HEK293 (cell line): Measurements from ENCODE around the gene MED17.

Experiments
- GLIS2 ChIP-seq: fragments of 450-650 bp; formaldehyde crosslinking; IDR thresholded peaks from 2 replicates; pipeline ENCODE4 v1.5.1; 2016; ENCODE audit warnings: missing biosample characterization, missing genetic modification characterization
- KLF16 ChIP-seq: fragments of 450-650 bp; formaldehyde crosslinking; IDR thresholded peaks from 2 replicates; pipeline ENCODE4 v1.5.1; 2017; ENCODE audit warnings: missing biosample characterization, missing genetic modification characterization
- KLF8 ChIP-seq: fragments of 450-650 bp; formaldehyde crosslinking; IDR thresholded peaks from 2 replicates; pipeline ENCODE4 v1.5.1; 2016; ENCODE audit warnings: missing biosample characterization, missing genetic modification characterization
- OSR2 ChIP-seq: fragments of 450-650 bp; formaldehyde crosslinking; IDR thresholded peaks from 2 replicates; pipeline ENCODE4 v1.5.1; 2016; ENCODE audit warnings: missing biosample characterization, missing genetic modification characterization
- PATZ1 ChIP-seq: fragments of 450-650 bp; formaldehyde crosslinking; IDR thresholded peaks from 2 replicates; pipeline ENCODE4 v1.5.1; 2016; ENCODE audit warnings: missing biosample characterization, missing genetic modification characterization
- SETDB1 ChIP-seq: IDR thresholded peaks from one replicate; pipeline ENCODE4 v1.6.1; 2017; ENCODE audit warnings: mild to moderate bottlenecking, low read length, moderate library complexity, mixed read lengths; ENCODE audit not compliant: insufficient read length
- ZBTB11 ChIP-seq: fragments of 450-650 bp; formaldehyde crosslinking; conservative IDR thresholded peaks from 2 replicates; pipeline ENCODE4 v1.5.1; 2016; ENCODE audit warnings: low read depth, missing biosample characterization, missing genetic modification characterization
- ZBTB20 ChIP-seq: fragments of 450-650 bp; formaldehyde crosslinking; IDR thresholded peaks from 2 replicates; pipeline ENCODE4 v1.5.1; 2016; ENCODE audit warnings: missing biosample characterization, missing genetic modification characterization
- ZBTB44 ChIP-seq: fragments of 450-650 bp; IDR thresholded peaks from 2 replicates; pipeline ENCODE4 v1.5.1; 2018; ENCODE audit warnings: missing biosample characterization, mild to moderate bottlenecking, missing genetic modification characterization
- ZFP41 ChIP-seq: fragments of 450-650 bp; formaldehyde crosslinking; IDR thresholded peaks from 2 replicates; pipeline ENCODE4 v1.5.1; 2016; ENCODE audit warnings: missing biosample characterization, missing genetic modification characterization, borderline replicate concordance
- ZIC2 ChIP-seq: fragments of 450-650 bp; formaldehyde crosslinking; IDR thresholded peaks from 2 replicates; pipeline ENCODE4 v1.5.1; 2016; ENCODE audit warnings: missing biosample characterization, missing genetic modification characterization
- ZNF10 ChIP-seq: fragments of 450-650 bp; formaldehyde crosslinking; IDR thresholded peaks from 2 replicates; pipeline ENCODE4 v1.5.1; 2017; ENCODE audit warnings: missing biosample characterization, missing genetic modification characterization
- ZNF184 ChIP-seq: fragments of 450-650 bp; IDR thresholded peaks from 2 replicates; pipeline ENCODE4 v1.5.1; 2018; ENCODE audit warnings: missing biosample characterization, mild to moderate bottlenecking, missing genetic modification characterization
- ZNF248 ChIP-seq: fragments of 450-650 bp; formaldehyde crosslinking; IDR thresholded peaks from 2 replicates; pipeline ENCODE4 v1.5.1; 2017; ENCODE audit warnings: missing biosample characterization, missing genetic modification characterization
- ZNF274 ChIP-seq, 2 experiments: fragments of 200-500 bp in 1 of 2; fragments of 450-650 bp in 1 of 2; sonication (Bioruptor generic) in 1 of 2; formaldehyde crosslinking in 1 of 2; IDR thresholded peaks; 2 replicates each; pipeline versions ENCODE4 v1.5.1 to v1.6.1; 2014 to 2016; ENCODE audit warnings: borderline replicate concordance in 1 of 2, inconsistent platforms in 1 of 2, low read length in 1 of 2, missing biosample characterization in 1 of 2, missing genetic modification characterization in 1 of 2
- ZNF280C ChIP-seq: fragments of 450-650 bp; formaldehyde crosslinking; IDR thresholded peaks from 2 replicates; pipeline ENCODE4 v1.5.1; 2016; ENCODE audit warnings: missing biosample characterization, missing genetic modification characterization
- ZNF335 ChIP-seq: fragments of 450-650 bp; formaldehyde crosslinking; conservative IDR thresholded peaks from 2 replicates; pipeline ENCODE4 v1.5.1; 2016; ENCODE audit warnings: missing biosample characterization, missing genetic modification characterization
- ZNF350 ChIP-seq: fragments of 450-650 bp; formaldehyde crosslinking; IDR thresholded peaks from 2 replicates; pipeline ENCODE4 v1.5.0; 2017; ENCODE audit warnings: missing biosample characterization, mild to moderate bottlenecking, missing genetic modification characterization
- ZNF394 ChIP-seq: fragments of 450-650 bp; formaldehyde crosslinking; IDR thresholded peaks from 2 replicates; pipeline ENCODE4 v1.5.1; 2016; ENCODE audit warnings: missing biosample characterization, missing genetic modification characterization, mild to moderate bottlenecking, moderate library complexity, borderline replicate concordance
- ZNF518A ChIP-seq: fragments of 450-650 bp; formaldehyde crosslinking; conservative IDR thresholded peaks from 2 replicates; pipeline ENCODE4 v1.5.1; 2016; ENCODE audit warnings: low read depth, missing biosample characterization, missing genetic modification characterization
- ZNF521 ChIP-seq: fragments of 450-650 bp; formaldehyde crosslinking; IDR thresholded peaks from 2 replicates; pipeline ENCODE4 v1.5.1; 2017; ENCODE audit warnings: missing biosample characterization, mild to moderate bottlenecking, missing genetic modification characterization
- ZNF558 ChIP-seq: fragments of 450-650 bp; formaldehyde crosslinking; IDR thresholded peaks from 2 replicates; pipeline ENCODE4 v1.5.1; 2016; ENCODE audit warnings: missing biosample characterization, missing genetic modification characterization

The MED17 gene

GRCh38 chr11:93741094-93741881 lies 42.8 kb upstream of the MED17 start, which contains the start of the genes C11orf54 and TAF1D (continued):
- TF ChIP-seq ZBTB11 (tag by site-specific recombination) (peak; percentile 49; the same call in 1 of the 2 replicates), ZIC2 (no peak), ZNF350 (tag by site-specific recombination) (no peak), ZNF518A (tag by site-specific recombination) (no peak), GLIS2 (tag by site-specific recombination) (peak; percentile 61; the same call in 1 of the 2 replicates), ZNF184 (no peak), SETDB1 (no peak), PATZ1 (tag by site-specific recombination) (peak; percentile 53), KLF8 (peak; percentile 31; the same call in 1 of the 2 replicates), ZNF335 (tag by site-specific recombination) (peak; percentile 41; the same call in 1 of the 2 replicates), ZNF394 (tag by site-specific recombination) (peak; percentile 37; the same call in 1 of the 2 replicates), ZNF280C (tag by site-specific recombination) (no peak), ZNF10 (tag by site-specific recombination) (no peak), ZNF558 (tag by site-specific recombination) (no peak), ZNF248 (no peak), OSR2 (tag by site-specific recombination) (no peak), ZBTB20 (tag by site-specific recombination) (peak; percentile 97), KLF16 (tag by site-specific recombination) (peak; percentile 38; the same call in 1 of the 2 replicates), ZBTB44 (tag by site-specific recombination) (no peak), ZNF274 (IDR thresholded peaks at IDR 0.05; ENCODE audit: low read length) (no peak), ZNF274 (tag by site-specific recombination; IDR thresholded peaks at IDR 0.05; ENCODE audit: borderline replicate concordance) (no peak), ZFP41 (tag by site-specific recombination) (no peak), ZNF521 (tag by site-specific recombination) (no peak)
